Measurements from ENCODE around the gene VDAC1. TPM values are rescaled to one million over a fixed set of nuclear protein-coding genes. Genes with fewer than 3 reads are reported as not detected.
A peak's percentile ranks its signal among the peaks of the same experiment; 100 is the strongest.
"Not testable (repeated sequence)": the region's sequence is repeated elsewhere in the genome, so short reads cannot be mapped to it uniquely, and the experiment has no call there.

Gene VDAC1
- total and polyA plus RNA-seq, 2 donors from 2014 or later = 148 to 285 TPM

DNA sequence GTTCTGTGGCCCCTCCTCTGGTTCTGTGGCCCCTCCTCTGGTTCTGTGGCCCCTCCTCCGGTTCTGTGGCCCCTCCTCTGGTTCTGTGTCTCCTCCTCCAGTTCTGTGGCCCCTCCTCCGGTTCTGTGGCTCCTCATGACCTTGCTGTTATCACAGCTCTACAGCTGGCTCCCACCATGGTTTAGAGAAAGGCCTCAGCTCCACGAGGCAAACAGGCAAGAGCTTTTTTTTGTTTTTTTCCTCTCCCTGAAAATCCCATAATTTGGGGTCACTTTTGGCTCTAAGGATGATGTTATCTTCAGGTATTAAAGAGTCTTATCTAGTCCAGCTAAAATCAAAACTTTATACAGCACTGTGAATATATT lies 68.1 kb downstream of the VDAC1 start:
- DNase-seq = peak in 1 of 5 donors; percentile 44
- Histone ChIP-seq H3K36me3 (ENCODE audit: control insufficient read depth in 2 of 3, insufficient read depth in 3 of 3, low read length in 3 of 3) (no peaks in the 10 kb centered on the region), H3K27me3 (ENCODE audit: control insufficient read depth, insufficient read depth, low read length) (no peaks in the 10 kb centered on the region), H3K9ac (ENCODE audit: low read length in 3 of 3) (no peak overlapping the region), H3K27ac (ENCODE audit: low read depth in 2 of 2, low read length in 2 of 2) (no peak overlapping the region), H3K4me1 (ENCODE audit: control insufficient read depth in 2 of 3, insufficient read depth in 2 of 3, low read depth in 1 of 3, low read length in 3 of 3) (peaks cover 0 to 18% (median 4%) of the 10 kb centered on the region in 3 donors), H3K9me3 (ENCODE audit: control insufficient read depth in 2 of 3, insufficient read depth in 1 of 3, low read length in 3 of 3) (no peaks in the 10 kb centered on the region), H3K4me3 (ENCODE audit: low read length in 3 of 3) (no peak overlapping the region)
- no peak for FAIRE-seq
- TF ChIP-seq, protein P1, sequence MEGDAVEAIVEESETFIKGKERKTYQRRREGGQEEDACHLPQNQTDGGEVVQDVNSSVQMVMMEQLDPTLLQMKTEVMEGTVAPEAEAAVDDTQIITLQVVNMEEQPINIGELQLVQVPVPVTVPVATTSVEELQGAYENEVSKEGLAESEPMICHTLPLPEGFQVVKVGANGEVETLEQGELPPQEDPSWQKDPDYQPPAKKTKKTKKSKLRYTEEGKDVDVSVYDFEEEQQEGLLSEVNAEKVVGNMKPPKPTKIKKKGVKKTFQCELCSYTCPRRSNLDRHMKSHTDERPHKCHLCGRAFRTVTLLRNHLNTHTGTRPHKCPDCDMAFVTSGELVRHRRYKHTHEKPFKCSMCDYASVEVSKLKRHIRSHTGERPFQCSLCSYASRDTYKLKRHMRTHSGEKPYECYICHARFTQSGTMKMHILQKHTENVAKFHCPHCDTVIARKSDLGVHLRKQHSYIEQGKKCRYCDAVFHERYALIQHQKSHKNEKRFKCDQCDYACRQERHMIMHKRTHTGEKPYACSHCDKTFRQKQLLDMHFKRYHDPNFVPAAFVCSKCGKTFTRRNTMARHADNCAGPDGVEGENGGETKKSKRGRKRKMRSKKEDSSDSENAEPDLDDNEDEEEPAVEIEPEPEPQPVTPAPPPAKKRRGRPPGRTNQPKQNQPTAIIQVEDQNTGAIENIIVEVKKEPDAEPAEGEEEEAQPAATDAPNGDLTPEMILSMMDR (IDR thresholded peaks at IDR 0.05; ENCODE audit: borderline replicate concordance, extremely low read depth, insufficient read depth) = no peak
- intact Hi-C loops (cut with DNase I) = no loop called here

DNA sequence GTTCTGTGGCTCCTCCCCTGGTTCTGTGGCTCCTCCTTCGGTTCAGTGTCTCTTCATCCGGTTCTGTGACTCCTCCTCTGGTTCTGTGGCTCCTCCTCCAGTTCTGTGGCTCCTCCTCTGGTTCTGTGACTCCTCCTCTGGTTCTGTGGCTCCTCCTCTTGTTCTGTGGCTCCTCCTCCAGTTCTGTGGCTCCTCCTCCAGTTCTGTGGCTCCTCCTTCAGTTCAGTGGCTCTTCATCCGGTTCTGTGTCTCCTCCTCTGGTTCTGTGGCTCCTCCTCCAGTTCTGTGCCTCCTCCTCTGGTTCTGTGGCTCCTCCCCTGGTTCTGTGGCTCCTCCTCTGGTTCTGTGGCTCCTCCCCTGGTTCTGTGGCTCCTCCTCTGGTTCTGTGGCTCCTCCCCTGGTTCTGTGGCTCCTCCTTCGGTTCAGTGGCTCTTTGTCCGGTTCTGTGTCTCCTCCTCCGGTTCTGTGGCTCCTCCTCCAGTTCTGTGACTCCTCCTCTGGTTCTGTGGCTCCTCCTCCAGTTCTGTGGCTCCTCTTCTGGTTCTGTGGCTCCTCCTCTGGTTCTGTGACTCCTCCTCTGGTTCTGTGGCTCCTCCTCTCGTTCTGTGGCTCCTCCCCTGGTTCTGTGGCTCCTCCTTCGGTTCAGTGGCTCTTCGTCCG lies 68.7 kb downstream of the VDAC1 start:
- H3K4me1 ChIP-seq (ENCODE audit: control insufficient read depth in 2 of 3, insufficient read depth in 2 of 3, low read depth in 1 of 3, low read length in 3 of 3) = peaks cover 0 to 18% (median 4%) of the 10 kb centered on the region in 3 donors
- H3K9me3 ChIP-seq (ENCODE audit: control insufficient read depth in 2 of 3, insufficient read depth in 1 of 3, low read length in 3 of 3); H3K36me3 ChIP-seq (ENCODE audit: control insufficient read depth in 2 of 3, insufficient read depth in 3 of 3, low read length in 3 of 3); intact Hi-C loops (cut with DNase I); FAIRE-seq; H3K4me3 ChIP-seq (ENCODE audit: low read length in 3 of 3); H3K9ac ChIP-seq (ENCODE audit: low read length in 3 of 3); H3K27me3 ChIP-seq (ENCODE audit: control insufficient read depth, insufficient read depth, low read length); H3K27ac ChIP-seq (ENCODE audit: low read depth in 2 of 2, low read length in 2 of 2): not testable (repeated sequence)
- peak in 1 of 5 donors; percentile 30 for DNase-seq

DNA sequence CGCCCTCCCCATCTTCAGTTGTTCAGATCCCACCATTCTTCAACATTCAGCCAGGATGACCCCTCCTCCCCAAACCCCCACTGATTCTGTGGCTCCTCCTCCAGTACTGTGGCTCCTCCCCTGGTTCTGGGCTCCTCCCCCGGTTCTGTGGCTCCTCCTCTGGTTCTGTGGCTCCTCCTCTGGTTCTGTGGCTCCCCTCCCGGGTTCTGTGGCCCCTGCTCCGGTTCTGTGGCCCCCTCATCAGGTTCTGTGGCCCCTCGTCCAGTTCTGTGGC lies 69.2 kb downstream of the VDAC1 start:
- DNase-seq = peak in 1 of 5 donors; percentile 56
- Histone ChIP-seq H3K27ac (ENCODE audit: low read depth in 2 of 2, low read length in 2 of 2) (no peak overlapping the region), H3K27me3 (ENCODE audit: control insufficient read depth, insufficient read depth, low read length) (no peaks in the 10 kb centered on the region), H3K4me1 (ENCODE audit: control insufficient read depth in 2 of 3, insufficient read depth in 2 of 3, low read depth in 1 of 3, low read length in 3 of 3) (peaks cover 0 to 18% (median 4%) of the 10 kb centered on the region in 3 donors), H3K9me3 (ENCODE audit: control insufficient read depth in 2 of 3, insufficient read depth in 1 of 3, low read length in 3 of 3) (no peaks in the 10 kb centered on the region), H3K9ac (ENCODE audit: low read length in 3 of 3) (no peak overlapping the region), H3K4me3 (ENCODE audit: low read length in 3 of 3) (no peak overlapping the region), H3K36me3 (ENCODE audit: control insufficient read depth in 2 of 3, insufficient read depth in 3 of 3, low read length in 3 of 3) (no peaks in the 10 kb centered on the region)
- intact Hi-C loops (cut with DNase I) = no loop called here
- TF ChIP-seq, protein P1 (IDR thresholded peaks at IDR 0.05; ENCODE audit: borderline replicate concordance, extremely low read depth, insufficient read depth) = no peak
- FAIRE-seq = no peak

DNA sequence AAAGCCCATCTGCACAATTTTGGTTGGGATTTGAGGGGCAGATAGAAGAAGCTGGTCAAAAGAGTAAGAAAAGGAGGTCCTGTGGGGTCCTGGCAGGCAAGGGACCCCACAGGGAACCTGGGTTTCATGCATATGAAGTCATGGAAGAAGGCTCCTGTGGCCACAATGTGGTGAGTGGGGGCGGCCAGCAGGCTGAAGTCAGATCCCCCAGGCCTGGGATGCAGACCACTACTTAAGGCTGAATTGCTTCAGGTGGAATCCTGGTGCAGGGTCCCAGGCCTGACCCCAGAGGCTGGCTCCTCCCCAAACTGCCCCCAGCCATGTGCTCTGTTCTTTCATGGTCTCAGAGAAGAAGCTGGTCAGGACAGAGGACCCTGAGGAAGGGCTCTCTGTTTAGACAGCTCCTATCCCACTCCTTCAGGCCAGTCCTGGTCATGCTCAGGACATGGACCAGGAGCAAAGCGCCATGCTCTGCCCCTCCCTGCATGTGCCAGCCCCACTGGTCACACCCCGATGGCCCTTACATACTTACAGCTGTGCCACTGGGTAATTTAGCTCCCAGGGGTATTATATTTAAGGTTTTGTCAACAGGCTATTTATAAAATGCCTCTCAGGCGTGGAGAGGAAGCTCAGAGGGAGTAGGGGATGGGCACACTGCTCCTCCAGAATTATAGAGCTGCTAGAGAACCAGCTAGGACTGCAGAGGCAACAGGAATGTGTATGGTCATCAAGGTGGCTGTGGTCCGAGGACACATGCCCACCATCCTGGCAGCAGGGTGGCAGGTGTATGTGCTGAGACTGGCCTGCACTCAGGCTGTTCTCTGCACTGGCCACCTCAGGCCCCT lies 69.7 kb downstream of the VDAC1 start:
- DNase-seq (peak in 4 of 5 donors; percentile 52 to 80 (median 69)), FAIRE-seq (no peak)
- Histone ChIP-seq H3K4me1 (ENCODE audit: control insufficient read depth in 2 of 3, insufficient read depth in 2 of 3, low read depth in 1 of 3, low read length in 3 of 3) (peaks cover 0 to 18% (median 4%) of the 10 kb centered on the region in 3 donors), H3K9ac (ENCODE audit: low read length in 3 of 3) (no peak overlapping the region), H3K4me3 (ENCODE audit: low read length in 3 of 3) (no peak overlapping the region), H3K27me3 (ENCODE audit: control insufficient read depth, insufficient read depth, low read length) (no peaks in the 10 kb centered on the region), H3K27ac (ENCODE audit: low read depth in 2 of 2, low read length in 2 of 2) (no peak overlapping the region), H3K9me3 (ENCODE audit: control insufficient read depth in 2 of 3, insufficient read depth in 1 of 3, low read length in 3 of 3) (no peaks in the 10 kb centered on the region), H3K36me3 (ENCODE audit: control insufficient read depth in 2 of 3, insufficient read depth in 3 of 3, low read length in 3 of 3) (no peaks in the 10 kb centered on the region)
- TF ChIP-seq, protein P1 (IDR thresholded peaks at IDR 0.05; ENCODE audit: borderline replicate concordance, extremely low read depth, insufficient read depth) = no peak
- intact Hi-C loops (cut with DNase I) = no loop called here
